Subcutaneous adipose tissue (tissue), 4 donors: Measurements from ENCODE around the gene NCOA5. TPM values are rescaled to one million over a fixed set of nuclear protein-coding genes. Genes with fewer than 3 reads are reported as not detected.

Experiments
- CTCF ChIP-seq: fragments of 450-650 bp; IDR thresholded peaks from one replicate; pipeline ENCODE4 v1.5.1; 2016; ENCODE audit warnings: low read depth, mild to moderate bottlenecking, control low read depth, antibody characterized with exemption, moderate library complexity
- total RNA-seq, 4 donors: library from RNA; depleted of rRNA; stranded (reverse); fragments of >200 nt; gene quantifications; one replicate each; pipeline ENCODE4 v1.1.0, GENCODE V29; 2016

Gene NCOA5
- total RNA-seq, 4 donors from 2014 or later, result 23.3 to 26.9 (median 26.3) TPM

GRCh38 chr20:46063652-46064054, 26.1 kb downstream of the NCOA5 start:
- no peak for TF ChIP-seq CTCF

- no peak for TF ChIP-seq CTCF
Measured at GRCh38 chr20:46063151-46063550, 26.6 kb downstream of the NCOA5 start.

- no peak for TF ChIP-seq CTCF
Measured at GRCh38 chr20:46062621-46063020, 27.1 kb downstream of the NCOA5 start.

- no peak for TF ChIP-seq CTCF
Measured at GRCh38 chr20:46062151-46062550, 27.6 kb downstream of the NCOA5 start.

GRCh38 chr20:46060975-46061374, 28.8 kb downstream of the NCOA5 start:
- no peak for TF ChIP-seq CTCF

- TF ChIP-seq CTCF, result no peak
Measured at GRCh38 chr20:46060301-46060881, 29.4 kb downstream of the NCOA5 start.

- TF ChIP-seq CTCF, result no peak
Measured at GRCh38 chr20:46058599-46059281, 31.0 kb downstream of the NCOA5 start.
